GM12878 (cell line): ENCODE data around the gene SPPL3. TPM values are rescaled to one million over a fixed set of nuclear protein-coding genes. Genes with fewer than 3 reads are reported as not detected.

Experiments
- ATAC-seq: fragments of 200-7000 bp; cut with Tn5 transposase; 3 replicates; pipeline ENCODE4 v1.9.1; 2020; ENCODE audit warnings: mild to moderate bottlenecking, moderate library complexity
- BruUV-seq: library from RNA; stranded (reverse); fragments of 400-500 nt; replicated peaks from 2 replicates; lab custom pipeline; 2021; lab: Mats Ljungman, UMichigan
- CTCF ChIA-PET: fragments of 300-600 bp; sonication (Branson Sonifier 250); formaldehyde crosslinking; extraction: SDS; loops from one replicate; lab custom pipeline; 2021; ENCODE audit warnings: inconsistent platforms; lab: Yijun Ruan, JAX
- POLR2A ChIA-PET: fragments of 350-600 bp; formaldehyde crosslinking; extraction: SDS; loops from one replicate; lab custom pipeline; 2021; ENCODE audit warnings: inconsistent platforms; lab: Charles Lee
- RAD21 ChIA-PET: fragments of 300-600 bp; sonication (Branson Sonifier 250); formaldehyde crosslinking; loops from one replicate; lab custom pipeline; 2023; ENCODE audit warnings: antibody characterized with exemption; ENCODE audit not compliant: unreplicated experiment; lab: Charles Lee
- SMC1A ChIA-PET: fragments of 300-600 bp; sonication (Branson Sonifier 250); formaldehyde crosslinking; loops from one replicate; lab custom pipeline; 2023; ENCODE audit not compliant: unreplicated experiment, uncharacterized antibody; lab: Charles Lee
- DNase-seq: peaks from one replicate; pipeline ENCODE4 v3.0.0-alpha.2; 2011; ENCODE audit warnings: low read depth, low spot score
- FAIRE-seq: peaks from 3 replicates; lab custom pipeline; 2011; peaks lifted over from hg19 to GRCh38; lab: Jason Lieb, UNC
- H2AFZ ChIP-seq: 2 replicates; pipeline ENCODE4 v1.6.0; 2011; ENCODE audit warnings: low read depth, low read length, control low read depth; ENCODE audit not compliant: control insufficient read depth
- H3K27ac ChIP-seq: 2 replicates; pipeline ENCODE4 v1.5.1; 2011; ENCODE audit warnings: control low read depth; ENCODE audit not compliant: control insufficient read depth, insufficient read depth
- H3K27me3 ChIP-seq, 2 experiments: replicated peaks in 1 of 2; 2 replicates each; pipeline versions ENCODE4 v1.6.0 to v1.6.1; 2011; ENCODE audit warnings: low read length in 1 of 2; ENCODE audit not compliant: control insufficient read depth in 2 of 2, insufficient read depth in 2 of 2
- H3K36me3 ChIP-seq, 2 experiments: 2 replicates each; pipeline ENCODE4 v1.5.1; 2011; ENCODE audit warnings: low read length in 1 of 2; ENCODE audit not compliant: control insufficient read depth in 2 of 2, insufficient read depth in 2 of 2
- H3K4me1 ChIP-seq: 2 replicates; pipeline ENCODE4 v1.6.1; 2011; ENCODE audit warnings: mild to moderate bottlenecking, low read length, moderate library complexity, mixed read lengths; ENCODE audit not compliant: control insufficient read depth, insufficient read depth
- H3K4me2 ChIP-seq: 2 replicates; pipeline ENCODE4 v1.6.0; 2011; ENCODE audit warnings: control low read depth; ENCODE audit not compliant: control insufficient read depth, insufficient read depth
- H3K4me3 ChIP-seq: fragments of 200-600 bp; sonication (generic); 2 replicates; pipeline ENCODE4 v1.5.1; 2016
- H3K79me2 ChIP-seq: 2 replicates; pipeline ENCODE4 v1.6.0; 2011; ENCODE audit warnings: low read length; ENCODE audit not compliant: control insufficient read depth, insufficient read depth
- H3K9ac ChIP-seq: 2 replicates; pipeline ENCODE4 v1.8.0; 2011; ENCODE audit warnings: low read length, control low read depth, mixed read lengths; ENCODE audit not compliant: control insufficient read depth, insufficient read depth
- H3K9me3 ChIP-seq: replicated peaks from 3 replicates; pipeline ENCODE4 v1.5.1; 2011; ENCODE audit warnings: mild to moderate bottlenecking, low read length; ENCODE audit not compliant: control insufficient read depth, insufficient read depth
- H4K20me1 ChIP-seq: 2 replicates; pipeline ENCODE4 v1.6.0; 2011; ENCODE audit not compliant: control insufficient read depth, insufficient read depth
- ATF7 ChIP-seq: fragments of 450-650 bp; IDR thresholded peaks from 2 replicates; pipeline ENCODE4 v1.6.1; 2016; ENCODE audit warnings: low read depth, mild to moderate bottlenecking
- BCL11A ChIP-seq: IDR thresholded peaks from 2 replicates; pipeline ENCODE4 v1.6.1; 2011; ENCODE audit warnings: low read depth, low read length
- CEBPZ ChIP-seq: fragments of 150-350 bp; IDR thresholded peaks from 2 replicates; pipeline ENCODE4 v1.6.1; 2016; ENCODE audit warnings: low read depth, low read length
- GATAD2B ChIP-seq: fragments of 450-650 bp; conservative IDR thresholded peaks from 2 replicates; pipeline ENCODE4 v1.6.1; 2017; ENCODE audit warnings: low read depth, mild to moderate bottlenecking, moderate library complexity
- HDAC2 ChIP-seq: fragments of 200-600 bp; sonication (generic); IDR thresholded peaks from 2 replicates; pipeline ENCODE4 v1.6.1; 2017
- IRF4 ChIP-seq: IDR thresholded peaks from 2 replicates; pipeline ENCODE4 v1.6.1; 2011; ENCODE audit warnings: low read depth, low read length
- JUND ChIP-seq: IDR thresholded peaks from 2 replicates; pipeline ENCODE4 v1.6.1; 2012; ENCODE audit warnings: low read depth, mild to moderate bottlenecking, low read length, improper control_type of control experiment, moderate library complexity
- MEF2B ChIP-seq: fragments of 450-650 bp; IDR thresholded peaks from 2 replicates; pipeline ENCODE4 v1.6.1; 2018; ENCODE audit warnings: mild to moderate bottlenecking, moderate library complexity; ENCODE audit not compliant: partially characterized antibody, poor library complexity, severe bottlenecking
- NFYB ChIP-seq: IDR thresholded peaks from 2 replicates; pipeline ENCODE4 v1.6.1; 2011; ENCODE audit warnings: low read depth, mild to moderate bottlenecking, low read length, improper control_type of control experiment, moderate library complexity; ENCODE audit not compliant: insufficient read depth
- NRF1 ChIP-seq: conservative IDR thresholded peaks from 2 replicates; pipeline ENCODE4 v1.6.1; 2011; ENCODE audit warnings: mild to moderate bottlenecking, low read depth, low read length, improper control_type of control experiment
- RBBP5 ChIP-seq: fragments of 200-600 bp; sonication (generic); conservative IDR thresholded peaks from 2 replicates; pipeline ENCODE4 v1.6.1; 2016
- SIN3A ChIP-seq: IDR thresholded peaks from 2 replicates; pipeline ENCODE4 v1.6.1; 2012; ENCODE audit warnings: low read depth, low read length, improper control_type of control experiment
- SMARCA5 ChIP-seq: fragments of 450-650 bp; IDR thresholded peaks from 2 replicates; pipeline ENCODE4 v1.6.1; 2017; ENCODE audit warnings: mild to moderate bottlenecking
- STAT1 ChIP-seq: fragments of 450-650 bp; conservative IDR thresholded peaks from 2 replicates; pipeline ENCODE4 v1.6.1; 2014; ENCODE audit warnings: antibody characterized with exemption, mild to moderate bottlenecking
- SUPT20H ChIP-seq: IDR thresholded peaks from 2 replicates; pipeline ENCODE4 v1.6.1; 2011; ENCODE audit warnings: low read depth, mild to moderate bottlenecking, low read length, moderate library complexity, borderline replicate concordance; ENCODE audit not compliant: control insufficient read depth
- ZNF384 ChIP-seq: IDR thresholded peaks from 2 replicates; pipeline ENCODE4 v1.6.1; 2012; ENCODE audit warnings: low read depth, mild to moderate bottlenecking, low read length, improper control_type of control experiment, borderline replicate concordance
- ZSCAN29 ChIP-seq: fragments of 450-650 bp; IDR thresholded peaks from 2 replicates; pipeline ENCODE4 v1.6.1; 2017; ENCODE audit warnings: mild to moderate bottlenecking, moderate library complexity
- WGBS: methylation state at CpG from one replicate; pipeline ENCODE4 v1.1.6; 2016; ENCODE audit warnings: low lambda C conversion rate; ENCODE audit not compliant: insufficient replicate concordance, insufficient coverage; ENCODE audit errors: missing lambda C conversion rate; 5-methylcytosine and 5-hydroxymethylcytosine counted together
- in situ Hi-C: fragments of 300-500 bp; cut with MboI; formaldehyde crosslinking; loops from 9 replicates; pipeline ENCODE4 v1.14.3; 2018; ENCODE audit warnings: mixed read lengths
- intact Hi-C: fragments of 100-400 bp; cut with micrococcal nuclease; formaldehyde crosslinking; loops from one replicate; pipeline ENCODE4 v1.14.2; 2022; ENCODE audit not compliant: unreplicated experiment
- polyA plus RNA-seq, 11 experiments: library from polyadenylated mRNA; depleted of rRNA in 4 of 11; unstranded in 6 of 11; stranded (reverse) in 5 of 11; fragments of >200 nt; fragmentation: Nextera tagmentation in 4 of 11; fragmentation: Illumina TruSeq in 1 of 11; extraction: Ambion mirVana in 4 of 11; extraction: Trizol in 1 of 11; gene quantifications; 1 replicate in 1 of 11; 2 replicates in 10 of 11; pipeline versions ENCODE4 v1.2.1 to v1.2.3, GENCODE V29; 2011 to 2016; ENCODE audit warnings: inconsistent platforms in 2 of 11, missing spikeins in 2 of 11, low read depth in 1 of 11
- total RNA-seq, 4 experiments: library from RNA; depleted of rRNA in 3 of 4; stranded (reverse); fragments of >200 nt in 3 of 4; fragmentation: Illumina TruSeq in 1 of 4; extraction: Trizol in 1 of 4; gene quantifications; 2 replicates each; pipeline versions ENCODE4 v1.2.1 to v1.2.3, GENCODE V29; 2013 to 2021
- TF ChIP-seq, protein P1 (sequence below): fragments of 450-650 bp; IDR thresholded peaks from 2 replicates; pipeline ENCODE4 v1.6.1; 2017; ENCODE audit warnings: low read depth, mild to moderate bottlenecking, moderate library complexity
- TF ChIP-seq, protein P2 (sequence below): fragments of 450-650 bp; IDR thresholded peaks from 2 replicates; pipeline ENCODE4 v1.6.1; 2014; ENCODE audit warnings: mild to moderate bottlenecking

Gene SPPL3
- total and polyA plus RNA-seq, 10 of the 15 experiments (the other 5 are each of a cell fraction or from before 2014, with no cell fraction given) = 4.3 to 45.5 (median 11.7) TPM

GRCh38 chr12:120869376-120869775 lies 34.8 kb downstream of the SPPL3 start:
- ChIA-PET CTCF (interaction anchor here (0.8 to 2.2 kb wide), 6 partner anchors 9 to 102 kb away, joined by 3 to 8 read pairs (median 6); no protein-coding TSS in a partner anchor), SMC1A (interaction anchor here (0.8 to 1.5 kb wide), 4 partner anchors 17 to 102 kb away, joined by 3 to 6 read pairs (median 4); no protein-coding TSS in a partner anchor), RAD21 (interaction anchor here (0.9 to 1.4 kb wide), 3 partner anchors 12 to 97 kb away, joined by 3 to 5 read pairs (median 3); no protein-coding TSS in a partner anchor), POLR2A (interaction anchor here (0.9 to 2.2 kb wide), 4 partner anchors 9 to 26 kb away, joined by 3 to 7 read pairs (median 4); no protein-coding TSS in a partner anchor)
- in situ Hi-C loops (no loop called here), intact Hi-C loops (no loop called here)
- no peak for ATAC-seq
- TF ChIP-seq, protein P1, sequence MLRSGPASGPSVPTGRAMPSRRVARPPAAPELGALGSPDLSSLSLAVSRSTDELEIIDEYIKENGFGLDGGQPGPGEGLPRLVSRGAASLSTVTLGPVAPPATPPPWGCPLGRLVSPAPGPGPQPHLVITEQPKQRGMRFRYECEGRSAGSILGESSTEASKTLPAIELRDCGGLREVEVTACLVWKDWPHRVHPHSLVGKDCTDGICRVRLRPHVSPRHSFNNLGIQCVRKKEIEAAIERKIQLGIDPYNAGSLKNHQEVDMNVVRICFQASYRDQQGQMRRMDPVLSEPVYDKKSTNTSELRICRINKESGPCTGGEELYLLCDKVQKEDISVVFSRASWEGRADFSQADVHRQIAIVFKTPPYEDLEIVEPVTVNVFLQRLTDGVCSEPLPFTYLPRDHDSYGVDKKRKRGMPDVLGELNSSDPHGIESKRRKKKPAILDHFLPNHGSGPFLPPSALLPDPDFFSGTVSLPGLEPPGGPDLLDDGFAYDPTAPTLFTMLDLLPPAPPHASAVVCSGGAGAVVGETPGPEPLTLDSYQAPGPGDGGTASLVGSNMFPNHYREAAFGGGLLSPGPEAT = no peak
- TF ChIP-seq, protein P2, sequence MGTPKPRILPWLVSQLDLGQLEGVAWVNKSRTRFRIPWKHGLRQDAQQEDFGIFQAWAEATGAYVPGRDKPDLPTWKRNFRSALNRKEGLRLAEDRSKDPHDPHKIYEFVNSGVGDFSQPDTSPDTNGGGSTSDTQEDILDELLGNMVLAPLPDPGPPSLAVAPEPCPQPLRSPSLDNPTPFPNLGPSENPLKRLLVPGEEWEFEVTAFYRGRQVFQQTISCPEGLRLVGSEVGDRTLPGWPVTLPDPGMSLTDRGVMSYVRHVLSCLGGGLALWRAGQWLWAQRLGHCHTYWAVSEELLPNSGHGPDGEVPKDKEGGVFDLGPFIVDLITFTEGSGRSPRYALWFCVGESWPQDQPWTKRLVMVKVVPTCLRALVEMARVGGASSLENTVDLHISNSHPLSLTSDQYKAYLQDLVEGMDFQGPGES = no peak
- TF ChIP-seq NFYB = no peak
- no peak for TF ChIP-seq HDAC2
- no peak for TF ChIP-seq GATAD2B
- TF ChIP-seq SIN3A = no peak
- TF ChIP-seq ZNF384 = no peak
- no peak for TF ChIP-seq NRF1
- TF ChIP-seq ATF7 = no peak
- no peak for TF ChIP-seq BCL11A
- no peak for TF ChIP-seq SUPT20H
- TF ChIP-seq STAT1 = no peak
- TF ChIP-seq IRF4 = no peak
- no peak for TF ChIP-seq SMARCA5
- TF ChIP-seq ZSCAN29 = no peak
- TF ChIP-seq RBBP5 = no peak
- TF ChIP-seq JUND = no peak
- TF ChIP-seq CEBPZ = no peak
- no peak for TF ChIP-seq MEF2B
- peaks cover 5% of the 10 kb centered on the region; the same call in 1 of the 2 replicates for H3K4me1 ChIP-seq
- no TSS peak for BruUV-seq
- H3K4me3 ChIP-seq = no peak overlapping the region
- no peak overlapping the region for H2AFZ ChIP-seq
- no peak overlapping the region for H3K4me2 ChIP-seq
- H3K9ac ChIP-seq = no peak overlapping the region
- no peaks in the 10 kb centered on the region for H4K20me1 ChIP-seq
- peaks cover 55% of the 10 kb centered on the region for H3K79me2 ChIP-seq
- DNase-seq = no peak
- no peak for FAIRE-seq
- WGBS = 88% methylated on average over 4 of the region's 4 CpGs
- 0 out of 4 replicates have a peak, but pooled peaks cover 0 to 7% of the 10 kb centered on the region in 2 experiments for H3K36me3 ChIP-seq
- no peaks in the 10 kb centered on the region for H3K27me3 ChIP-seq
- no peaks in the 10 kb centered on the region for H3K9me3 ChIP-seq
- H3K27ac ChIP-seq = no peak overlapping the region
